HEK293 (cell line): Measurements from ENCODE around the gene HOXA11.

Source experiments
- GFI1B ChIP-seq: fragments of 450-650 bp; formaldehyde crosslinking; IDR thresholded peaks from 2 replicates; pipeline ENCODE4 v1.5.1; 2016; ENCODE audit warnings: missing biosample characterization, missing genetic modification characterization
- KLF10 ChIP-seq: fragments of 450-650 bp; IDR thresholded peaks from 2 replicates; pipeline ENCODE4 v1.5.1; 2018; ENCODE audit warnings: missing biosample characterization, mild to moderate bottlenecking, missing genetic modification characterization
- OVOL3 ChIP-seq: fragments of 450-650 bp; formaldehyde crosslinking; IDR thresholded peaks from 2 replicates; pipeline ENCODE4 v1.5.1; 2016; ENCODE audit warnings: missing biosample characterization, missing genetic modification characterization
- RBAK ChIP-seq: fragments of 450-650 bp; formaldehyde crosslinking; IDR thresholded peaks from 2 replicates; pipeline ENCODE4 v1.5.1; 2016; ENCODE audit warnings: missing biosample characterization, missing genetic modification characterization
- SCRT1 ChIP-seq: fragments of 450-650 bp; formaldehyde crosslinking; IDR thresholded peaks from 2 replicates; pipeline ENCODE4 v1.5.1; 2016; ENCODE audit warnings: missing biosample characterization, missing genetic modification characterization, borderline replicate concordance
- SCRT2 ChIP-seq: fragments of 450-650 bp; formaldehyde crosslinking; IDR thresholded peaks from 2 replicates; pipeline ENCODE4 v1.5.1; 2016; ENCODE audit warnings: missing biosample characterization, missing genetic modification characterization
- SP7 ChIP-seq: fragments of 450-650 bp; formaldehyde crosslinking; IDR thresholded peaks from 2 replicates; pipeline ENCODE4 v1.5.1; 2016; ENCODE audit warnings: missing biosample characterization, missing genetic modification characterization
- TCF7L2 ChIP-seq: IDR thresholded peaks from 2 replicates; pipeline ENCODE4 v1.6.1; 2011; ENCODE audit warnings: low read depth, mild to moderate bottlenecking, inconsistent platforms, low read length, moderate library complexity, borderline replicate concordance
- YY2 ChIP-seq: fragments of 450-650 bp; formaldehyde crosslinking; IDR thresholded peaks from 2 replicates; pipeline ENCODE4 v1.5.1; 2016; ENCODE audit warnings: missing biosample characterization, missing genetic modification characterization
- ZBTB20 ChIP-seq: fragments of 450-650 bp; formaldehyde crosslinking; IDR thresholded peaks from 2 replicates; pipeline ENCODE4 v1.5.1; 2016; ENCODE audit warnings: missing biosample characterization, missing genetic modification characterization
- ZFP3 ChIP-seq: fragments of 450-650 bp; formaldehyde crosslinking; IDR thresholded peaks from 2 replicates; pipeline ENCODE4 v1.5.1; 2016; ENCODE audit warnings: low read depth, missing biosample characterization, missing genetic modification characterization
- ZFP37 ChIP-seq: fragments of 450-650 bp; formaldehyde crosslinking; IDR thresholded peaks from 2 replicates; pipeline ENCODE4 v1.5.1; 2016; ENCODE audit warnings: missing biosample characterization, missing genetic modification characterization
- ZNF10 ChIP-seq: fragments of 450-650 bp; formaldehyde crosslinking; IDR thresholded peaks from 2 replicates; pipeline ENCODE4 v1.5.1; 2017; ENCODE audit warnings: missing biosample characterization, missing genetic modification characterization
- ZNF138 ChIP-seq: fragments of 450-650 bp; formaldehyde crosslinking; IDR thresholded peaks from 2 replicates; pipeline ENCODE4 v1.5.1; 2016; ENCODE audit warnings: missing biosample characterization, missing genetic modification characterization, borderline replicate concordance
- ZNF19 ChIP-seq: fragments of 450-650 bp; formaldehyde crosslinking; IDR thresholded peaks from 2 replicates; pipeline ENCODE4; 2016; ENCODE audit warnings: missing biosample characterization, missing genetic modification characterization, low read depth
- ZNF2 ChIP-seq: fragments of 450-650 bp; formaldehyde crosslinking; IDR thresholded peaks from 2 replicates; pipeline ENCODE4 v1.5.1; 2016; ENCODE audit warnings: missing biosample characterization, missing genetic modification characterization
- ZNF202 ChIP-seq: fragments of 450-650 bp; formaldehyde crosslinking; IDR thresholded peaks from 2 replicates; pipeline ENCODE4 v1.5.1; 2016; ENCODE audit warnings: missing biosample characterization, missing genetic modification characterization, borderline replicate concordance
- ZNF239 ChIP-seq: fragments of 450-650 bp; formaldehyde crosslinking; IDR thresholded peaks from 2 replicates; pipeline ENCODE4 v1.5.1; 2016; ENCODE audit warnings: missing biosample characterization, missing genetic modification characterization
- ZNF266 ChIP-seq: fragments of 450-650 bp; formaldehyde crosslinking; IDR thresholded peaks from 2 replicates; pipeline ENCODE4 v1.5.1; 2016; ENCODE audit warnings: missing biosample characterization, missing genetic modification characterization, low read depth
- ZNF311 ChIP-seq: fragments of 450-650 bp; formaldehyde crosslinking; IDR thresholded peaks from 2 replicates; pipeline ENCODE4 v1.5.1; 2017; ENCODE audit warnings: missing biosample characterization, missing genetic modification characterization, borderline replicate concordance
- ZNF350 ChIP-seq: fragments of 450-650 bp; formaldehyde crosslinking; IDR thresholded peaks from 2 replicates; pipeline ENCODE4 v1.5.0; 2017; ENCODE audit warnings: missing biosample characterization, mild to moderate bottlenecking, missing genetic modification characterization
- ZNF501 ChIP-seq: fragments of 450-650 bp; formaldehyde crosslinking; IDR thresholded peaks from 2 replicates; pipeline ENCODE4 v1.5.1; 2016; ENCODE audit warnings: missing biosample characterization, missing genetic modification characterization
- ZNF510 ChIP-seq: fragments of 450-650 bp; formaldehyde crosslinking; IDR thresholded peaks from 2 replicates; pipeline ENCODE4 v1.5.1; 2018; ENCODE audit warnings: mild to moderate bottlenecking, missing genetic modification characterization, missing biosample characterization; ENCODE audit not compliant: insufficient replicate concordance
- ZNF530 ChIP-seq: fragments of 450-650 bp; formaldehyde crosslinking; IDR thresholded peaks from 2 replicates; pipeline ENCODE4 v1.5.1; 2016; ENCODE audit warnings: low read depth, missing biosample characterization, missing genetic modification characterization
- ZNF558 ChIP-seq: fragments of 450-650 bp; formaldehyde crosslinking; IDR thresholded peaks from 2 replicates; pipeline ENCODE4 v1.5.1; 2016; ENCODE audit warnings: missing biosample characterization, missing genetic modification characterization
- ZNF76 ChIP-seq: fragments of 450-650 bp; formaldehyde crosslinking; IDR thresholded peaks from 2 replicates; pipeline ENCODE4; 2016; ENCODE audit warnings: low read depth, missing biosample characterization, missing genetic modification characterization, borderline replicate concordance
- ZNF777 ChIP-seq: fragments of 450-650 bp; formaldehyde crosslinking; IDR thresholded peaks from 2 replicates; pipeline ENCODE4 v1.5.1; 2017; ENCODE audit warnings: missing biosample characterization, missing genetic modification characterization, borderline replicate concordance
- ZNF791 ChIP-seq: fragments of 450-650 bp; formaldehyde crosslinking; IDR thresholded peaks from 2 replicates; pipeline ENCODE4 v1.5.1; 2016; ENCODE audit warnings: missing biosample characterization, missing genetic modification characterization
- TF ChIP-seq, protein P1 (sequence below): fragments of 450-650 bp; formaldehyde crosslinking; IDR thresholded peaks from 2 replicates; pipeline ENCODE4; 2016; ENCODE audit warnings: missing biosample characterization, missing genetic modification characterization
- TF ChIP-seq, protein P2 (sequence below): fragments of 450-650 bp; formaldehyde crosslinking; IDR thresholded peaks from 2 replicates; pipeline ENCODE4 v1.5.1; 2017; ENCODE audit warnings: missing biosample characterization, missing genetic modification characterization
- TF ChIP-seq, protein P3 (sequence below): IDR thresholded peaks from 2 replicates; pipeline ENCODE4 v1.6.1; 2011; ENCODE audit warnings: mild to moderate bottlenecking, low read depth, low read length, borderline replicate concordance
- TF ChIP-seq, protein P4 (sequence below): fragments of 450-650 bp; formaldehyde crosslinking; conservative IDR thresholded peaks from 2 replicates; pipeline ENCODE4 v1.5.1; 2016; ENCODE audit warnings: low read depth, missing biosample characterization, missing genetic modification characterization

Gene HOXA11

DNA sequence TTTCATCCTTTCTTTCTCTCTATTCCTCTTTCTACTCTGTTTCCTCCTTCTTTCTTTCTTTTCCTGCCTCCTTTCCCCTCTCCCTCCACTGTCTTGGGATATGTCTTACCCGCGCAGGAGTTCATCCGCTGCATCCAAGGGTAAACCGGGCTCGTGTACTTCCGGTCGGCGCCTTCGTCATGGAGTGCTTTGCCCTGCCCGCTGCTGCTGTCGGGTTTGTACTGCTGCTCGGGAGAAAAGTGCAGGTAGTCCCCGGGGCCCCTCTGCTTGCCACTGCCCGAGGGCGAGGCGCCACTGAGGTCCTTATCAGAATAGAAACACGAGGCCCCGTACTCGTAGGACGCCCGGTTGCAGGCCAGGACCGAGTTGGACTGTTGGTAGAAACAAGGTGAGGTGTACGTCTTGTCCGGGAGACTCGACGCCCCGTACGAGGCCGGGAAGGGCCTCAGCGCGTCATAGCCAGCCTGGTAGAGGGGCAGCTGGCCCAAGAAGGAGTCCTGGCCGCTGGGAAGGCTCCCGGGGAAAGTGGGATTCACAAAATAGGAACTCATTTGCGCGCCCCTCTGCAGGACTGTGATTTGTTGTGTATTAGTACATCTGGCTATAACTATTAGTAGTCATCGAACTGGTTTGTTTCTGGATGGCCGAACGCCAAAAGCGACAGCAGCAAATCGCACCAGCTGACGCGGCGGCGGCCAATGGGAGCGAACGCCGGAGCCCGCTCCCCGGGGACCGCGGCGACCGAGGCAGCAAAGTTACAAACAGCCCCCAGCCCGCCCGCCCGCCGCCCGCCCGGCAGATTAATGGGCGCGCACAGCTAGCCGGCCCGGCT, 37.6 kb downstream of the HOXA11 start, which contains the start of gene HOXA6 (continued):
- TF ChIP-seq ZNF501 (no peak), ZFP37 (tag by site-specific recombination) (peak; percentile 22; the same call in 1 of the 2 replicates), KLF10 (tag by site-specific recombination) (no peak), ZNF777 (tag by site-specific recombination) (peak; percentile 82; the same call in 1 of the 2 replicates), ZFP3 (tag by site-specific recombination) (no peak), ZNF19 (tag by site-specific recombination) (no peak), ZNF791 (no peak), OVOL3 (no peak), ZNF10 (tag by site-specific recombination) (0 out of 2 replicates have a peak, but pooled peaks have one; percentile 23), SP7 (tag by site-specific recombination) (no peak), ZNF2 (tag by site-specific recombination) (peak; percentile 9; the same call in 1 of the 2 replicates), ZNF350 (no peak), RBAK (tag by site-specific recombination) (no peak), SCRT1 (no peak), SCRT2 (tag by site-specific recombination) (no peak), YY2 (no peak), ZNF202 (no peak), ZNF138 (no peak), ZNF510 (tag by site-specific recombination) (no peak), ZBTB20 (tag by site-specific recombination) (peak; percentile 89), TCF7L2 (no peak), ZNF530 (tag by site-specific recombination) (no peak), GFI1B (tag by site-specific recombination) (0 out of 2 replicates have a peak, but pooled peaks have one; percentile 40), ZNF239 (tag by site-specific recombination) (no peak), ZNF76 (no peak; the same call in 1 of the 2 replicates), ZNF311 (no peak), ZNF558 (tag by site-specific recombination) (no peak), ZNF266 (no peak)
- TF ChIP-seq, protein P1, sequence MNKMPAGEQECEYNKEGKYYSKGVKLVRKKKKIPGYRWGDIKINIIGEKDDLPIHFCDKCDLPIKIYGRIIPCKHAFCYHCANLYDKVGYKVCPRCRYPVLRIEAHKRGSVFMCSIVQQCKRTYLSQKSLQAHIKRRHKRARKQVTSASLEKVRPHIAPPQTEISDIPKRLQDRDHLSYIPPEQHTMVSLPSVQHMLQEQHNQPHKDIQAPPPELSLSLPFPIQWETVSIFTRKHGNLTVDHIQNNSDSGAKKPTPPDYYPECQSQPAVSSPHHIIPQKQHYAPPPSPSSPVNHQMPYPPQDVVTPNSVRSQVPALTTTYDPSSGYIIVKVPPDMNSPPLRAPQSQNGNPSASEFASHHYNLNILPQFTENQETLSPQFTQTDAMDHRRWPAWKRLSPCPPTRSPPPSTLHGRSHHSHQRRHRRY (tag by site-specific recombination): no peak
- TF ChIP-seq, protein P2, sequence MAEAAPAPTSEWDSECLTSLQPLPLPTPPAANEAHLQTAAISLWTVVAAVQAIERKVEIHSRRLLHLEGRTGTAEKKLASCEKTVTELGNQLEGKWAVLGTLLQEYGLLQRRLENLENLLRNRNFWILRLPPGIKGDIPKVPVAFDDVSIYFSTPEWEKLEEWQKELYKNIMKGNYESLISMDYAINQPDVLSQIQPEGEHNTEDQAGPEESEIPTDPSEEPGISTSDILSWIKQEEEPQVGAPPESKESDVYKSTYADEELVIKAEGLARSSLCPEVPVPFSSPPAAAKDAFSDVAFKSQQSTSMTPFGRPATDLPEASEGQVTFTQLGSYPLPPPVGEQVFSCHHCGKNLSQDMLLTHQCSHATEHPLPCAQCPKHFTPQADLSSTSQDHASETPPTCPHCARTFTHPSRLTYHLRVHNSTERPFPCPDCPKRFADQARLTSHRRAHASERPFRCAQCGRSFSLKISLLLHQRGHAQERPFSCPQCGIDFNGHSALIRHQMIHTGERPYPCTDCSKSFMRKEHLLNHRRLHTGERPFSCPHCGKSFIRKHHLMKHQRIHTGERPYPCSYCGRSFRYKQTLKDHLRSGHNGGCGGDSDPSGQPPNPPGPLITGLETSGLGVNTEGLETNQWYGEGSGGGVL (tag by site-specific recombination): no peak
- TF ChIP-seq, protein P3, sequence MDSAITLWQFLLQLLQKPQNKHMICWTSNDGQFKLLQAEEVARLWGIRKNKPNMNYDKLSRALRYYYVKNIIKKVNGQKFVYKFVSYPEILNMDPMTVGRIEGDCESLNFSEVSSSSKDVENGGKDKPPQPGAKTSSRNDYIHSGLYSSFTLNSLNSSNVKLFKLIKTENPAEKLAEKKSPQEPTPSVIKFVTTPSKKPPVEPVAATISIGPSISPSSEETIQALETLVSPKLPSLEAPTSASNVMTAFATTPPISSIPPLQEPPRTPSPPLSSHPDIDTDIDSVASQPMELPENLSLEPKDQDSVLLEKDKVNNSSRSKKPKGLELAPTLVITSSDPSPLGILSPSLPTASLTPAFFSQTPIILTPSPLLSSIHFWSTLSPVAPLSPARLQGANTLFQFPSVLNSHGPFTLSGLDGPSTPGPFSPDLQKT: no peak
- TF ChIP-seq, protein P4, sequence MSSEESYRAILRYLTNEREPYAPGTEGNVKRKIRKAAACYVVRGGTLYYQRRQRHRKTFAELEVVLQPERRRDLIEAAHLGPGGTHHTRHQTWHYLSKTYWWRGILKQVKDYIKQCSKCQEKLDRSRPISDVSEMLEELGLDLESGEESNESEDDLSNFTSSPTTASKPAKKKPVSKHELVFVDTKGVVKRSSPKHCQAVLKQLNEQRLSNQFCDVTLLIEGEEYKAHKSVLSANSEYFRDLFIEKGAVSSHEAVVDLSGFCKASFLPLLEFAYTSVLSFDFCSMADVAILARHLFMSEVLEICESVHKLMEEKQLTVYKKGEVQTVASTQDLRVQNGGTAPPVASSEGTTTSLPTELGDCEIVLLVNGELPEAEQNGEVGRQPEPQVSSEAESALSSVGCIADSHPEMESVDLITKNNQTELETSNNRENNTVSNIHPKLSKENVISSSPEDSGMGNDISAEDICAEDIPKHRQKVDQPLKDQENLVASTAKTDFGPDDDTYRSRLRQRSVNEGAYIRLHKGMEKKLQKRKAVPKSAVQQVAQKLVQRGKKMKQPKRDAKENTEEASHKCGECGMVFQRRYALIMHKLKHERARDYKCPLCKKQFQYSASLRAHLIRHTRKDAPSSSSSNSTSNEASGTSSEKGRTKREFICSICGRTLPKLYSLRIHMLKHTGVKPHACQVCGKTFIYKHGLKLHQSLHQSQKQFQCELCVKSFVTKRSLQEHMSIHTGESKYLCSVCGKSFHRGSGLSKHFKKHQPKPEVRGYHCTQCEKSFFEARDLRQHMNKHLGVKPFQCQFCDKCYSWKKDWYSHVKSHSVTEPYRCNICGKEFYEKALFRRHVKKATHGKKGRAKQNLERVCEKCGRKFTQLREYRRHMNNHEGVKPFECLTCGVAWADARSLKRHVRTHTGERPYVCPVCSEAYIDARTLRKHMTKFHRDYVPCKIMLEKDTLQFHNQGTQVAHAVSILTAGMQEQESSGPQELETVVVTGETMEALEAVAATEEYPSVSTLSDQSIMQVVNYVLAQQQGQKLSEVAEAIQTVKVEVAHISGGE (tag by site-specific recombination): peak; percentile 75
